ENCODE data around the gene ACAA1. TPM values are rescaled to one million over a fixed set of nuclear protein-coding genes. Genes with fewer than 3 reads are reported as not detected.
"Not testable (repeated sequence)": the region's sequence is repeated elsewhere in the genome, so short reads cannot be mapped to it uniquely, and the experiment has no call there.

ACAA1 gene
- total RNA-seq, 1 donor from 2014 or later, result 54.2 TPM

DNA sequence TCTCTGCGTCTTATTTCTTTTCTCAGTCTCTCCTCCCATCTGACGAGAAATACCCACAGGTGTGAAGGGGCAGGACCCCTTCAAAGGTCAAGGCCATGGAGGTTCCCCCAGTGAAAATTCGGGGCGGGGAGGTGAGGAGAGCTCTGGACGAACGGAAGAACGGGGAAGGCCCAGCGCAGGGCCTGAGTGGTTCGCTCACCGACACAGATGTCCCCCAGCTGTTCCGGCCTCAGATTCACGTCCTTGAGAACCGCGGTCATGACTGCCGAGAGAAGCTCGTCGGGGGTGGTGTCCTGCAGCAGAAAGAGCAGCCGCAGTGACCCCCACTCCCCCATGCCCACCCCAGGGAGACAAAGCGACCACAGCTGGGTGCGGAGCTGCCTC lies 542 bp downstream of the ACAA1 start:
- DNase-seq (ENCODE audit: low read depth) (no peak), FAIRE-seq (no peak)
- TF ChIP-seq, protein P1, sequence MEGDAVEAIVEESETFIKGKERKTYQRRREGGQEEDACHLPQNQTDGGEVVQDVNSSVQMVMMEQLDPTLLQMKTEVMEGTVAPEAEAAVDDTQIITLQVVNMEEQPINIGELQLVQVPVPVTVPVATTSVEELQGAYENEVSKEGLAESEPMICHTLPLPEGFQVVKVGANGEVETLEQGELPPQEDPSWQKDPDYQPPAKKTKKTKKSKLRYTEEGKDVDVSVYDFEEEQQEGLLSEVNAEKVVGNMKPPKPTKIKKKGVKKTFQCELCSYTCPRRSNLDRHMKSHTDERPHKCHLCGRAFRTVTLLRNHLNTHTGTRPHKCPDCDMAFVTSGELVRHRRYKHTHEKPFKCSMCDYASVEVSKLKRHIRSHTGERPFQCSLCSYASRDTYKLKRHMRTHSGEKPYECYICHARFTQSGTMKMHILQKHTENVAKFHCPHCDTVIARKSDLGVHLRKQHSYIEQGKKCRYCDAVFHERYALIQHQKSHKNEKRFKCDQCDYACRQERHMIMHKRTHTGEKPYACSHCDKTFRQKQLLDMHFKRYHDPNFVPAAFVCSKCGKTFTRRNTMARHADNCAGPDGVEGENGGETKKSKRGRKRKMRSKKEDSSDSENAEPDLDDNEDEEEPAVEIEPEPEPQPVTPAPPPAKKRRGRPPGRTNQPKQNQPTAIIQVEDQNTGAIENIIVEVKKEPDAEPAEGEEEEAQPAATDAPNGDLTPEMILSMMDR (IDR thresholded peaks at IDR 0.05; ENCODE audit: insufficient read depth, low read length, severe bottlenecking), result no peak
- Histone ChIP-seq H3K36me3 (ENCODE audit: control insufficient read depth, insufficient read depth, low read length) (peaks cover 20% of the 10 kb centered on the region), H3K4me3 (ENCODE audit: low read depth, low read length) (peak overlapping the region; percentile 85), H3K27me3 (ENCODE audit: control insufficient read depth, insufficient read depth, low read length) (no peaks in the 10 kb centered on the region)

GRCh38 chr3:38135621-38136277 lies 1.2 kb downstream of the ACAA1 start:
- H3K27me3 ChIP-seq (ENCODE audit: control insufficient read depth, insufficient read depth, low read length); FAIRE-seq; DNase-seq (ENCODE audit: low read depth): not testable (repeated sequence)
- peak overlapping the region; percentile 85 for H3K4me3 ChIP-seq (ENCODE audit: low read depth, low read length)
- peaks cover 17% of the 10 kb centered on the region for H3K36me3 ChIP-seq (ENCODE audit: control insufficient read depth, insufficient read depth, low read length)

DNA sequence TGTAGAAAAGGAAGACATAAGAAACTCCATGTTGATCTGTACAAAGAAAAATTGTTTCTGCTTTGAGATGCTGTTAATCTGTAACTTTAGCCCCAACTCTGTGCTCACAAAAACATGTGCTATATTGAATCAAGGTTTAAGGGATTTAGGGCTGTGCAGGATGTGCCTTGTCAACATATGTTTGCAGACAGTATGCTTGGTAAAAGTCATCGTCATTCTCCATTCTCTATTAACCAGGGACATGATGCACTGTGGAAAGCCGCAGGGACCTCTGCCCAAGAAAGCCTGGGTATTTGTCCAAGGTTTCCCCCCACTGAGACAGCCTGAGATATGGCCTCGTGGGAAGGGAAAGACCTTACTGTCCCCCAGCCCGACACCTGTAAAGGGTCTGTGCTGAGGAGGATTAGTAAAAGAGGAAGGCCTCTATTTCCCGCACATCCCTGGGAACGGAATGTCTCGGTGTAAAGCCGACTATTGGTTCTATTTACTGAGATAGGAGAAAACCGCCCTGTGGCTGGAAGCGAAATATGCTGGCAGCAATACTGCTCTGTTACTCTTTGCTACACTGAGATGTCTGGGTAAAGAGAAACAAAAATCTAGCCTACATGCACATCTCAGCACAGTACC lies 2.3 kb downstream of the ACAA1 start:
- not testable (repeated sequence) for FAIRE-seq; H3K27me3 ChIP-seq (ENCODE audit: control insufficient read depth, insufficient read depth, low read length); H3K4me3 ChIP-seq (ENCODE audit: low read depth, low read length); DNase-seq (ENCODE audit: low read depth)
- peaks cover 18% of the 10 kb centered on the region for H3K36me3 ChIP-seq (ENCODE audit: control insufficient read depth, insufficient read depth, low read length)

DNA sequence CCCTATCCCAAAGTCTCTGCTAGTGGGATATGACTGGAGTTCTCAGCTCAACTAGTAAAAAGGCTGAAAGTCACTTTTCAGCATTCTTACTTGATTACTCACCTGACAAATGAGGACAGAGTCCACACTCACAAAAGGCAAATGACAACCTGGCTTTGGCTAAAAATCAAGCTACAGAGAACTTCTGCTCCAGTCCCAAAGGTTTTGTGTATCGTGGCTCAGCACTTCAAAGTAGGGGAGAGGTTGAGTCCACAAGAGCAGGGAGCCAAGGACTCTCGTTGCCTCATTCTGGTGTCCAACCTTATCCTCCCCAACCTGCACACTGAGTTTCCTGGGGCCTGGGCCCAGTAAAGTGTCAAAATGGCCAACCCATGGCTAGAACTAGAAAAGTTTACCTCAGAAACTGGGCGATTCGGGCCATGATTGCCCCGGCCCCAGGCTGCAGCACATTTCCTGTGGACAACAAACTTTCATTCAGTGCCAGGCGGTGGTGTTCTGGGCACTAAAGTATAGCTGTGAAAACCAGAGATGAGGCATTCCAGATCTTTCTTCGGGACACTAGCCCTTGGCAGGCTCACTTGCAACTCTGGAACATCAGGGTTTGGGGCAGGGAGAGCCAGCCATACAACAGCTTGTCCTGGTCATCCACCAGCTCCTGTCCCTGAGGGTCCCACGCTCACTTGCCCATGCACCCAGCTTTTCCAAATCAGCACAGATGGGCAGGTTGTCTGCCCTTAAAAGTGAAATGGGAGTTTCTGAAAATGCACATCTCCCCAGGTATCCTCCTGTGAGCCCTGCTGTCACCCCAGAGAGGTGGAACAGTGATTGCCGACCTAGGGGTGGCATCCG lies 3.1 kb downstream of the ACAA1 start:
- DNase-seq (ENCODE audit: low read depth) (peak; percentile 73), FAIRE-seq (no peak)
- Histone ChIP-seq H3K27me3 (ENCODE audit: control insufficient read depth, insufficient read depth, low read length) (no peaks in the 10 kb centered on the region), H3K36me3 (ENCODE audit: control insufficient read depth, insufficient read depth, low read length) (peaks cover 24% of the 10 kb centered on the region), H3K4me3 (ENCODE audit: low read depth, low read length) (no peak overlapping the region)
- TF ChIP-seq, protein P1 (IDR thresholded peaks at IDR 0.05; ENCODE audit: insufficient read depth, low read length, severe bottlenecking), result no peak

DNA sequence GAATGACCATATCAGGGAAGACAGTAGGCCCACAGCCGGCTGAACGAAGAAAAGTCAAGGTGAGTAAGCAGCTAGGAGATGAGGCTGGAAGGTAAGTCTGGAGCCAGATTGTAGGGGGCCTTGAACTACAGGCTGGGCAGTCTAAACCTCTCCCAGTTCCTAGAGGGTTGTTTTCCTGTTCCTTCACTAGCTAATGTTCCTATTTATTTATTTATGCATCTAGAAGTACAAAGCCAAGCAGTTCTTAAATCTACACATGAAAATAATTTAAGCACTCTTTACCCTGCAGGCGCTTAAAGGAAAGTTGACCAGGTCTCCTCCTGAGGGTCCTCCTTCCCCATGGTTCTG lies 3.7 kb downstream of the ACAA1 start:
- FAIRE-seq, result no peak
- DNase-seq (ENCODE audit: low read depth), result no peak
- Histone ChIP-seq H3K27me3 (ENCODE audit: control insufficient read depth, insufficient read depth, low read length) (no peaks in the 10 kb centered on the region), H3K4me3 (ENCODE audit: low read depth, low read length) (no peak overlapping the region), H3K36me3 (ENCODE audit: control insufficient read depth, insufficient read depth, low read length) (peaks cover 27% of the 10 kb centered on the region)
- TF ChIP-seq, protein P1 (IDR thresholded peaks at IDR 0.05; ENCODE audit: insufficient read depth, low read length, severe bottlenecking), result no peak

DNA sequence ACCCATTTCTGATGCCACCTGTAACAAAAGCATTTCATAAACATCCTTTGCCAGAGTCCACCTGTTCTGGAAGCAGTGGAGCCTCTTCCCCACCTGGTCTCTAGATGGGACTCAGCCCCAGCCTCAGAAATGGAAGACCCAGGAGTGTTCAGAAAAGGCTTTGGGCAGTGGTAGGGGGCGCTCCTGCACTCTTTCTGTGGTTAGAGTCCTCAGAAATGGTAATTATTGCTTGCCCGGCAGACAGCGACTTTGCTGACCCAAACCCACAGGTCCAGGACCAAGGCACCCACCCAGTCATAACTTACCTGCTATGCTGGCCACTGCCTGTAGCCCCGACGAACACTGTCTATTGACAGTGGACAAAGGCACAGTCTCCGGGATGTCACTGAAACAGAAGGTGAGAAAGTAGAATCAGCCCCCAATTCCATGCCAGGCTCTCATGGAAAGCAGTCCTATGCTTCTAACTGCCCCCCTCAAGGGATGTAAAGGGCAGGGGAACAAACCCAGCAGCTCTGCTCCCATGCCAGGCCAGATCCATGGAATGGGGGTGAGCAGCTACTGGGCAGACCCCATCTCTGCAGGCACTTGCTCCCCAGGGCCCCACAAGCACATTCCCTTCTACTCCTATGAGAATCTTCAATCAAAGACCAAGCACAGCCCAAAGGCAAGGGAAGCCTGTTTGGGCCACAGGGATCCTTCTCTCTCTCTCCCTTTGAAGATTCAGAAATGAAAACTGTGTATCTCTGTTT lies 5.1 kb downstream of the ACAA1 start:
- TF ChIP-seq, protein P1 (IDR thresholded peaks at IDR 0.05; ENCODE audit: insufficient read depth, low read length, severe bottlenecking), result peak; percentile 58
- Histone ChIP-seq H3K27me3 (ENCODE audit: control insufficient read depth, insufficient read depth, low read length) (no peaks in the 10 kb centered on the region), H3K4me3 (ENCODE audit: low read depth, low read length) (no peak overlapping the region), H3K36me3 (ENCODE audit: control insufficient read depth, insufficient read depth, low read length) (peaks cover 36% of the 10 kb centered on the region)
- FAIRE-seq (no peak), DNase-seq (ENCODE audit: low read depth) (no peak)
